ENCODE data around the gene DENND1A.

DENND1A gene

DNA sequence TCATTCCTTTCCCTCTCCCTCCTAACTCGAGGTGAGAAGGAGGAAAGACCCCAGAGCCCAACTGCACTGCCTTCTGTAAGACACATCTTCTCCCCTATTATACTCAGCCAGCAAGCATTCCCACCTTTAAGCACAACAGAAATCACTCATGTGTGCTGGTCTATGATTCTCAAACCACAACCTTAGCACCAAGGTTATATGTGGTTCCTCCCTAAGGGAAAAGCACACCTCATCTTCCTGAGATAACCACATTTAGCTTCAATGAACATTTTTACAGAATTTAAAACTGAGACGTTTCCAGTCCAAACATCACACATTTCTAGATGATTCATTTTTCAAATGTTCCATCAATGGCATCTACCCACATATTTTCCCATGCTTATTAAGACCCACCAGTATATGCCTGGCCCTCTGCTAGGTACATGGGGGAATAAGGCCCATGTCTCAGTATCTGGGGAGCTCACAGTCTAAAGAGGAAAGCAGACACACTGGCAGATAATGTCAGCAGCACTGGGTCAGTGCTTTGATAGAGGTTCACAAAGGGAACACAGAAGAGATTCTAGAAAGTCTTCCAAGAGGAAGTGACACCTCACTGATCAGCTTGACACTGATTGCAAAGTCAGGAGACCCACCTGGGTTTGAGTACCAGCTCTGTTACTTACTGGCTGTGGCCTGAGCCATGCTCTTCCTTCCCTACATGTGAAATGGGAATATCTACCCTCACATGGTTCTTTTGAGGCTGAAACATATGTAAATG lies 245.4 kb downstream of the DENND1A start:
- DNase-seq (ENCODE audit: low read depth in 2 of 2), result no peak

DNA sequence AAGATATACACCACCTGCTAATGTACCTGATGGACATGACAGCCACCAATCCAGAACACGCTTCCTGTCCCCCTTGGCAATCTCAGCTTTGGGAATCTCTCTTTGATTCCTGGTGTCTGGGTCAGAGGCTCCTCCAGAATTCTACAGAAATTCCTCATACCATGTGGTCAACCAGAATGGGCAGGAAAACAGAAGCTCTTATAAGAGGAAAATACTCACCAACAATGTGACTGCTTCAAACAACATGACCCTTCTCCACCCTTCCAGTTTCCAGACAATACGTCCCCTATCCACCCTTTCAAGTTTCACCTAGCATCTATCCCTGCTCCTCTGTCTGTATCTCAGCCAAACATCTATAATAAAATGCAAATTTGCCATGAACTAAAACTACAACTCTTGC lies 247.2 kb downstream of the DENND1A start:
- no peak for DNase-seq (ENCODE audit: low read depth in 2 of 2)

DNA sequence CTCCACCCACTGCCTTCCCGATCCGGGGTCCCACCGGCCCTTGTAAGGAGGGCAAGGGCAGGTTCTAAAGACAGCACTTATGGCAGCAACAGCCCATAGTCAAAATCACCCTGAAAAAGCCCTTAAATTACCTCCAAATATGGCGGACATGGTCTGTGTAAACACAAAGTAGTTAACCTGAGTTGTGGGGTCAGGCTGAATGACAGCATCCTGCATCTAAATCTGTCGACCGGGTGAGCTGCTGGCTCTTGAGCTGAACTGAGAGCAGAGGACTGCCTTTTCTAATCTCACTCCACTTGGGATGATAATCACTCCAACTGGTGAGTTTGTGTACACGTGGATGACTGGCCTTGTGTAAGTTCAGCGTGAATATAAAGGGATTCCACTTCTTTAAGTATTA lies 249.6 kb downstream of the DENND1A start:
- no peak for DNase-seq (ENCODE audit: low read depth in 2 of 2)

DNA sequence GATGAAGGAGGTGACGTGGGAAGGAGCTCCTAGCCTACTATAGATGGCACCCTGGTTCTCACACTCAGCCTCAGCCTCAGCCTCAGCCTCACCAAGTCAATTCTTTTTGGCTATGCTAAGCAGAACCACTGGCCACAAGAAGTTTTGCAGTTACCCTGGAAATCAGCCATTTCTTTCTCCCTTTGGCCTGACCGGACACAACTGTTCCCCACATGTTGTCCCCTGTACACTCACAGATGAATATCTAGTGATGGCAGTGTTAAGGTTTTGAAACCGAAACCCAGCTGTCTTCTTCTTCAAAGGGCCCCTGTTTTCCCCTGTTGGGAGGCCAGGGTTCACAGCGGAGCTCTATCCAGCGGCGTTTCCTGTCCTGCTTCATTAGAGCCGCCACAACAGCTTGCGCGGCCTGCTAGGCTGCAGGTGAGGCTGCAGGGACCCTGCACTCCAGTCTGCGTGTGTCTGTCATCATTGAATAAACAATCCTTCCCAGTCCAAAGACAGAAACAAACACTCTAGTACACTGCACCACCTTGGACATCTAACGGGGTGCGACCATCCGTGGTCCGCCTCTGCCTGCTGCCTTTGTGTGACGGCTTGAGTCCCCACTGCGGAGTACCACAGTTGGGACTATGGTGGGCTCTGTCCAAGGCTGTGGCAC lies 250.5 kb downstream of the DENND1A start:
- no peak for DNase-seq (ENCODE audit: low read depth in 2 of 2)

DNA sequence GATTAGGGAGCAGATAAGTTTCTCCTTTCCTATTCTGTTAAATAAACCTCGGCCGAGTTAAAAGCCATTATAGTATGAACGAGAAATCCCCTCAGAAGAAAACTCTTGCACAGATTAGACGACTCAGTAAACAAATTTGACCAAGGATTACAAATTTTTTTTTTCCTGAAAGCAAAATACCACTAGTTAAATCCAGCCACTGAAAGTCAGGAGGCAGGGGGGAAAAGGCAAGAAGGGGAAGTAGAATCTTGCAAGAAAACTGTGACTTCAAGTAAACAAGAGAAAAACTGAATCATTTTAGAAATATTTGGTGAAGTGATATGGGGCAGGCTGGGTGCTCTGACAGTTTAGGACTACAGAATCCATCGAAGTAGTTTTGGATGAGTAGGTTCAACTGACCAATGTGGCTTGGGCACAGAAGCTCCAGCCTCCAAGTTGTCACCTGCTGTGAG lies 251.0 kb downstream of the DENND1A start:
- no peak for DNase-seq (ENCODE audit: low read depth in 2 of 2)

DNA sequence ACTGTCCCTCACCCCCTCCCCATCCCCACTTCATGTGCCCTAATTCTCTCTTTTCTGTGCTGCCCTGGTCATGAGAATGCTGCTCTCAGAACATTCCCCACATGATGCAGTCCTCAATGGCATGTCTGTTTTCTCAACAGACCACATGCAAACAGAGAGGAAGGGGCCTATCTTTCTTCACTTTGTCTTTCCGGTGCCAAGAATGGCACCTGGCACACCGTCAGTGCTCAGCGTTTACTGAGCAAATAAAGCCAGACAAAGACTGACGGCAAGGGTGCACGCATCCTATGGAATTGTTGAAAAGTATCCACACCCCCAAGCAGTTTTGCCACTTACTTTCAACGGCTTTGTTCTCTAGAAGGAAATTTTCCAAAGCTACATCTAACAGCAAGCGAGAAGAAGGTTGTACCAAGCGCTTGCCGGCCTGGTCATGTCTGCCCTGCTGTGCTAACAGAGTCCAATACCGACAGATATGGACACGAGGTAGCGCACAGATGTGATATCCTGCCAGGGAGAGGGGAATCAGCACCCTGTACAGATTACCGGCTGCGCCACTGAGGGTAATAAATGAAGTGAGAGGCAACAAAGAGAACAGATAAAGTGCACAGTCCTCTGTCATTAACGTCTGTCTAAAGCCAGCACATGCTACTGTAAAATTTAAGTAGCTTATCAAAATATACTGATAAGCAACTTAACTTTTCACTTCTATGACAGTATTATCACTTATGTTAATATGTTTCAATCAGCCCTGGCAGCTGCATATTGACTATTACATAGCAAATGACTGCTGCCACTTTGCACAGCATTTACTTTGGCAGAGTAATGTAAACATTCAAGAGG lies 251.7 kb downstream of the DENND1A start:
- no peak for DNase-seq (ENCODE audit: low read depth in 2 of 2)

DNA sequence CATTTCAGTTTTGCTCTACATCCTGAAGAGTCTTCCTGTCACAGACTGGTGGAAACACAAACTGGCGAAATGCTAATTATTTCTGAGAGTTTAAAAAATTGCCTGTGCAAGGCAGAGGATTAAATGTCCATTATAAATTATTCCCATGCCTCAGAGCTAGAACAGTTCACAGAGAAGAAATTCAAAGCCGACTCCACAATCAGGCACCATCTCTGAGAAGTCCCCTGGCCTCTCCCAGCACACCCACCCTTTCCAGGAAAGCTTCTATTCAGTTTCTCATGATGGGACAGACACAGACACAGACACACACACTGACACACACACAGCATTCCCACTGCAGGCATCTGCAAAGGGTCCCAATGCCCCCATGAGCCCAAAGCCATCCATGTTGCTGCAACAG lies 253.1 kb downstream of the DENND1A start:
- no peak for DNase-seq (ENCODE audit: low read depth in 2 of 2)

DNA sequence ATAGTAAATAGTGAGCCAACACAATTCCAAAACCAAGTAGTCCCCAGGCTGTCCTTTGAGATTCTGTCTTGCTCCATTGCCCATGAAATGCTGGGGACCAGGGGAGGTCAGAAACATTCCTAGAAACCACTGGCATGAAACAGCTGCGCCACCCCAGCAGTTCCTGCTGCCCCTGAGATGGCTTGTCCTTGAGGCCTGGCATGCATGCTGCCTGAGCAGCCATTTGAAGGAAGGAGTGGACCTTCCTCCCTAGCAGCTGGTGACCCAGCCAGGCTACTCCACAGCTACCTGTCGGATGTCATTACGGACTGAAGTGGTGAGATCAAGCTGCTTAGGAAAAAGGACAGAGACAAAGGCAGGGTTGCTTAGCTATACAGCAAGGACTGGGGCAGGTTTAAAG lies 260.6 kb downstream of the DENND1A start:
- DNase-seq (ENCODE audit: low read depth in 2 of 2), result no peak

DNA sequence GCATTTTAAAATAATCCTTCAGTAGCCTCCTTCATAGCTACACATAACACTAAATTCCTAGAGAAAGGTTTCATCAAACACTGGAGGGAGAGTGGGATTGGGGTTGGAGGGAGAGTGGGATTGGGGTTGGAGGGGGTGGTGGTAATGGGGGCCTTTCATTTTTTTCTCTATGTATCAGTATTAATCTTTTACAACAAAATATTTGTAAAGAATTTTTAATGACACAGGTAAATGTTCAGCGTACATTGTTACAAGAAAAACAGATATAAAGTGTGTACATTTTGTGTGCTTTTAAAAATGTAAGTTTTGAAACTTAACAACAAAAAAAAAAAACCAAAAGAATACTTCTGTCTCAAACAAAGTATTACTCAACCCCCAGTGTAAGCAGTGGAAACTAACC lies 266.4 kb downstream of the DENND1A start:
- DNase-seq (ENCODE audit: low read depth in 2 of 2), result no peak

DNA sequence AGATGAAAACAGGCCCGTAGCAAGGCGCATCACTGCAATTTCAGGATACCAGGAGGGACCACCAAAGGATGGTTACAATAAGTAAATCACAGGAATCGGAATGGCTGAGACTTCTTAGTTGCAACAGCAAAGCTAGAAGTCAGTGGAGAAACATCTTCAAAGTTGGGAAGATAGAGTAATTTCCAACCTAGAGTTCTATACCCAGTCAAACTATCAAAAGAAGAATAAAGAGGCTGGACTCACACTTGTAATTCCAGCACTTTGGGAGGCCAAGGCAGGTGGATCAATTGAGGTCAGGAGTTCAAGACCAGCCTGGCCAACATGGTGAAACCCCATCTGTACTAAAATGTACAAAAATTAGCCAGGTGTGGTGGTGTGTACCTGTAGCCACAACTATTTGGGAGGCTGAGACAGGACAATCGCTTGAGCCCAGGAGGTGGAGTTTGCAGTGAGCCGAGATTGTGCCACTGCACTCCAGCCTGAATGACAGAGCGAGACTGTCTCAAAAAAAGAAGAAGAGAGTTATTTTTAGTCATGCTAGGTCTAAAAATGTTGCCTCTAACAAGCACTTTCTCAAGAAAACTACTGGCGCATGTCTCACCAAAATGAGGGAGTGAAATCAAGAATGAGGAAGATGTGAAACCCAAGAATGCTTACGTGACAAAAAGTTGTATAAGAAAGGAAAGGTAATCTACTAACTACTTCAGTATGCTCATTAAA lies 267.7 kb downstream of the DENND1A start:
- no peak for DNase-seq (ENCODE audit: low read depth in 2 of 2)

DNA sequence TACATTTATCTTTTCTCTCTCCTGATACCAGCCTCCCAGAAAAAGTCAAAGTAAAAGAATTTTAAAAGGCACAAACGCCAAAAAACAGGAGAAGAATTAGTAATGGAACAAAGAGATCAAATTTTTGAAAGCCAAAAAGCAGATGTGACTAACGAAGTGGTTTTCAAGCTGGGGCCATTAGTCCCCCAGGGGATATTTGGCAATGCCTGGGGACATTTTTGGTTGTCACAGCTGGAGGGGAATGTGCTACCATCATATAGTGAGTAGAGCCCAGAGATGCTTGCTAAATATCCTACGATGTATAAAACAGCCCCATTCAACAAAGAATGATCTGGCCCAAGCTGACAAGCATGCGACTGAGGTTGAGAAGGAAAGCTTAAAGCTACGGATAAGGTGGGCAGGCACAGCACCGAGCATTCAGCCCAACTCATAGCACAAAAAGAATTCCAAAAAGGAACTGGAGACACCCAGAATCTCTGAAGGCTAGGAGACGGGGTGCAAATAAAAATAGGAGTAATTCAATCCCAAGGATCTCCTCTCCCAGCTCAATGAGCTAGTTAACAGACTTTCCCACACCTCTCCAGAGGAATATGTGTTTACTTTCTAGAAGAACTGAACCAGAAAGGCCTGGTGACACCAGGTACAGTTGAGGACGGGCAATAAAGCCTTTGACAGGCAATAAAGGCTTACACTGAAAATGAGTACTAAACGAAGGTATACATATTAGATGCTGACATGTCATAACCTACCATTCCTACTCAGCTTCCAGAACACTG lies 269.0 kb downstream of the DENND1A start:
- no peak for DNase-seq (ENCODE audit: low read depth in 2 of 2)

DNA sequence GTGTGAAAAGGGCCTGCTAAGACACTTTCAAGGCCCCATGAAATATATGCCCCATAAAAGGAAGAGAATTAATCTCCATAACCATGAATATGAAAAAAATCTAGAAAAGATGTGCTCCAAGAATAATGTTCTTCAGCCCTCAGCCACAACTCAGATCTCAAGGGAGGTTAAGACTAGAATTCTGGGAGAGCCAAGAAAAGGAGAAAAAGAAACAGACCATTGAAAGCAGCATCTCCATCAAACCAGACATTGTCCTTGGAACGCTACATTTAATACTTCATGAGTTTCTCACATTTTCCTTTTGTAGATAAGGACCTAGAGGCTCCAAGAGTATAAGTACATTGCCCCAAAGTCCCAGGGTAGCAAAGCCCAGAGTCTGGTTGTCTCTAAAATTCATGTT lies 270.6 kb downstream of the DENND1A start:
- DNase-seq (ENCODE audit: low read depth in 2 of 2), result no peak

DNA sequence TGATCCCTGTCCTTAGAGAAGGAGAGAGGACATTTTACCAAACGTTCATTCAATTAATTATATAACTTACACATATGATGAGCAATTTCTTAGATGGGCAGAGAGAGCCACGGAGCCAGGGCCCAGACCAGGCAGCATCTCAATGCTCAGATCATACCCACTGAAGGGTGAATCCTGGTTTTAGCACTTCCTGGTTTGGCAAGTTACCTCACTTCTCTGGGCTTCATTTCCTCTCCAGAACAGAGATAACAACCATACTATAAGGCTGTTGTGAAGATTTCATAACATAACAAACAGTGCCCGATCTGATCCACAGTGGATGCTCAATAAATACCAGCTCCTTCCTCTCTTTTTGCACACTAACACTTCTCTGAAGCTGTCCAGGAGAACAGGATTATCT lies 271.1 kb downstream of the DENND1A start:
- DNase-seq (ENCODE audit: low read depth in 2 of 2), result no peak

DNA sequence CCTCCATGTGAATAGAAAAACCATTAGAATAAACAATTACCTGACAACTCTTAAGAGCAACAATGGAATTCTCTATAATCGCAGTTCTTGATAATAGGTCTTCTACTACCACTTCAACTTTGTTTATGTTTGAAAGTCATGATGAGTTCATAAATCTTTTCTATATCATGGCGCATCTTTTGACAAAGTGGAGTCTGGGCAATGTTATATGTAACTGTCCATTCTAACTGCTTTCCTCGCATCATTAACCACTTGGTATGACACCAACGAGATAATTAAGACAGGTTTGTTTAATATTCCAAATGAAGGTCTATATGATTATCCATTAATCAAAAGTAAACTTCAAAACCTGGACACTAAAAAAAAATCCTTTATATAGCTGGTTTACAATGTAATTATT lies 272.0 kb downstream of the DENND1A start:
- no peak for DNase-seq (ENCODE audit: low read depth in 2 of 2)

DNA sequence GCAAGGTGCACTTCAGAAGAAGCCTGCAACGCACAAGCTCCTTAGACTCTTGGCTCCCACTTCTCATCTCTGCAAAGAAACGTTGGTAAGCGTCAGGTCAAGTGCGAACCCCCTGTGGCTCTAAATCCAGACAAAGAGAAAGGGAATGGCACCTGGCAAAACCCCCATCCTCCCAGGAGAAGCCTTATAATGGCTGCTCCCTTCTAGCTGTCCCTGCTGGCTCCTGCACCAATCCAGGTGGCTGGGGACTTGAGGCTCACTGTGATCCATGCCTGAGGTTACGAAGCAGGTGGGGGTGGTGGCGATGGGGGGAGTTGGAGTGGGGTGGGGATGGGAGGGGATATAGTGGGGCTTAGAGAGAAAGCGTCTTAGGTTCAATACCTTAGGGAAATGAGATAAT lies 272.8 kb downstream of the DENND1A start:
- DNase-seq (ENCODE audit: low read depth in 2 of 2), result no peak

DNA sequence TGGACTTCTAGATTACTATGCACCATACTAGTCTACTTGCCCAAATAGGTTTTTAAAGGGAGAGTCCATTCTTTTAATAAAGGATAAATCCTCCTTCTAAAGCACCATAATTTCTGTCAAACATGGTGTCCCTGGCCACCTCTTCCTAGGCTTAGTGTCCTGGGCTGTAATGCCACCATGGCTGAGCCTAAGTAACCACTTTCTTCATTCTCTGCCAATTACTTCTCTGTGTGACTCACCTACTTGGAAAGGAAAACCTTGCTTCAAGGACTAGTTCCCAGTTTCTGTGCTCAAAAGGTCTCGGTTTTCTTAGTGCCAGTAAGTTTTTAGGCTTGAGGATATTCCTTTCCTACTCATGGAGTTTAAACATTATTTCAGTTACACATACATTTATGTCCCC lies 273.4 kb downstream of the DENND1A start:
- no peak for DNase-seq (ENCODE audit: low read depth in 2 of 2)

DNA sequence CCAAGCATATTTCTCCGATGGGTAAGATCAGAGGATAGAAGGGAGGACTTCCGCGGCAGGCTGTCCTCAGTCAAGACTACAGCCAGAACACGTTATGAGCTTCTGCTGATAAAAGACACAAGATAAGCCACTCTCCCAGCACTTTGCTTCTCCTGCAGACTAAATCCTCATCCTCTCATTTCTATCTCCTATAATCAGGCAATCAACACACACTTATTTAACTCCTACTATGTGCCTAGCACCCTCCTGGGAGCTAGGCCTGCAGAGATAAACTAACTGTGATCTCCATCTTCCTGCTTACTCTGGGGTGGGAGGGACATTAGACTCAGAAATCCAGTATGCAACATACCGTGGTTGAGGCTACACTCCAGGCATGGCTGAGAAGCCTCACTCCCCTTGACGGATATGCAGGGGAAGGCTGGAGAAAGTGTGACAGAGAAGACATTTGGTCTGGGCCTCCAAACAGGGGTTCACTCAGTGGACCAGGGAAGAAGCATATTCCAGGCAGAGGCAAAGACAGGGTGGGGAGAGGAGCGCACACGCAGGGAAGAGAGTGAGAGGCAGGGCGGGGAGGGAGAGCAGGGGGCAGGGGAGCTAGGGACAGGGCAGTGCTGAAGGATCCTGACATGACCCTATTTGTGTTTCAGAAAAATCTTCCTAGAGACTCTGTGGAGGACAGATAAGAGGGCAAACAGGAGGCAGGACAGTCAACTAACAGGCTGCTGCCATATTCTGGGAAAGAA lies 274.1 kb downstream of the DENND1A start:
- DNase-seq (ENCODE audit: low read depth in 2 of 2), result no peak

DNA sequence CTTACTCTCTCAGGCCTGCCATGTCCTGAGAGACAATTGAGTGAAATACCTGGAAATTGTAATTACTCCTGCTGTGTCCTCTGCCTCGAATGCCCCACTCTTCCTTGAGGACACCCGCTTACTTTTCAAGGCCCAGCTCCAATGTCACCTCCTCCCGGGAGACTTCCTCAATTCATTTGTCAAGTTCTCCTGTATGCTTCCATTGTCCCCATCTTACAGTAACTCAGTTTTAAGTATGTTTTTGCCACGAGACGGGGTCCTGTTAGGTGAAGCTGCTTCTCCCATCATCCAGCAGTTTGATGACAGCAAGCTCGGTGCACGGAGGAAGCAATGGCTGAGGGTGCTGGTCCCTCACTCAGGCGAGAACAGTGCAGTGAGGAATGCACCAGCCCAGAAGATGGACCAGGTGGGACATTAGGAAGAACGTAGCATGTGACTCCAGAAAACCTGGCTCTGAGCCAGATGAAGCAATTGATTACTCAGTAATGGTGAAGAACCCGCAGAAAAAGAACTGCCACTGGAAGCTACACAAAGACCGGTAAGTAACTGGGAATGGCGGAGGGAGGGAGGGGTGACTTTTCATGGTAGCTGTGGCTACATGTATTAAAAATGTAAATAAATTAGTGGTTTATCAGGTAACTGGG lies 274.8 kb downstream of the DENND1A start:
- DNase-seq (ENCODE audit: low read depth in 2 of 2), result no peak

DNA sequence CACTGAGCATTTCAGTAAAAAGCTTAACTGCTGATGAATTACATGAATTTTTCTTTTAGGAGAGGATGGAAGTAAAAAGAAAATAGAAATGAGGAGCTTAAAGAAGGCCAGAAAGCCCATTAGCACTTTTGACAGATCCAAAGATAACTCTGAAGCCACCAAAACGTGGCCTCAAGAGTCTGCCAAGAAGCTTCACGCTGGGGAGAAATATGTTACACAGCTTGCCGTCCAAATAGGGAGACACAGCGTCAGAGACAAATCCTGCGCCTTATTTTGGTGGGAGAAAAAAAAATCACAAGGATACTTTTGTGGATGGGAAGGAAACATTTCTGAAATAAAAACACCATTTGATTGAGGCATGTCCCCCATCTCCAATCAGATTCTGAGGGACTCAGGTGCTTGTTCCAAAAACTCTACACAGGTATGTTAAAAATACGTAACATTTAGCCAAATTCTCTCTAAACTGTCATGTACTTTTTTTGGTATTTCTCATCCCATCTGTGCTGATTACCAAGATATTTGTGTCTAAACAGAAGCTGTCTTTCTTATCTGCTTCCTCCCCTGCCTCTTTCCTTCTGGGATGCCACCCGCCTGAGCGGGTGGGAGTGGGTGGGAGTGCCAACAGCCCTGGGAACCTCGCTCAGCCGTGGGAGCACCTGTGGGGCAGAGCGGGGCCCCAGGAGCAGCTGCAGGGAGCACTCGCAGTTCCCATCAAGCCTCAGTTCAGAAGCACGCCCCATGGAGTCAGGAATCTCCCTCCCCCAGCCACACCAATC lies 275.5 kb downstream of the DENND1A start:
- no peak for DNase-seq (ENCODE audit: low read depth in 2 of 2)

All from fibroblast of skin of left biceps (primary cell).